ENCODE measurements around the gene SMG5. TPM values are rescaled to one million over a fixed set of nuclear protein-coding genes. Genes with fewer than 3 reads are reported as not detected.
"Not testable (repeated sequence)": the region's sequence is repeated elsewhere in the genome, so short reads cannot be mapped to it uniquely, and the experiment has no call there.

SMG5 gene
- total RNA-seq: 10 to 100 TPM; 58.0 to 85.8 (median 67.5) TPM

GRCh38 chr1:156282479-156283222, at the start of gene SMG5:
SMG5 (minus strand) TSS chr1:156282825; CDS start chr1:156282680, 145 bp downstream.
- WGBS, 2 donors: 0 to 1% methylated on average over 39 to 47 of the region's 50 CpGs
- Histone ChIP-seq H3K27me3 (no peaks in the 10 kb centered on the region), H3K9me3 (no peaks in the 10 kb centered on the region), H3K27ac (peak within 1 kb of the TSS; percentile 55 to 92 (median 90)), H3K4me1 (peaks cover 0 to 47% (median 16%) of the 10 kb centered on the region in 4 donors), H3K36me3 (peaks cover 0 to 31% (median 8%) of the 10 kb centered on the region in 3 donors), H3K4me3 (peak within 1 kb of the TSS; percentile 65 to 94 (median 78))
- DNase-seq (ENCODE audit: low spot score in 2 of 2): peak; percentile 91 to 93
- TF ChIP-seq, protein P1, sequence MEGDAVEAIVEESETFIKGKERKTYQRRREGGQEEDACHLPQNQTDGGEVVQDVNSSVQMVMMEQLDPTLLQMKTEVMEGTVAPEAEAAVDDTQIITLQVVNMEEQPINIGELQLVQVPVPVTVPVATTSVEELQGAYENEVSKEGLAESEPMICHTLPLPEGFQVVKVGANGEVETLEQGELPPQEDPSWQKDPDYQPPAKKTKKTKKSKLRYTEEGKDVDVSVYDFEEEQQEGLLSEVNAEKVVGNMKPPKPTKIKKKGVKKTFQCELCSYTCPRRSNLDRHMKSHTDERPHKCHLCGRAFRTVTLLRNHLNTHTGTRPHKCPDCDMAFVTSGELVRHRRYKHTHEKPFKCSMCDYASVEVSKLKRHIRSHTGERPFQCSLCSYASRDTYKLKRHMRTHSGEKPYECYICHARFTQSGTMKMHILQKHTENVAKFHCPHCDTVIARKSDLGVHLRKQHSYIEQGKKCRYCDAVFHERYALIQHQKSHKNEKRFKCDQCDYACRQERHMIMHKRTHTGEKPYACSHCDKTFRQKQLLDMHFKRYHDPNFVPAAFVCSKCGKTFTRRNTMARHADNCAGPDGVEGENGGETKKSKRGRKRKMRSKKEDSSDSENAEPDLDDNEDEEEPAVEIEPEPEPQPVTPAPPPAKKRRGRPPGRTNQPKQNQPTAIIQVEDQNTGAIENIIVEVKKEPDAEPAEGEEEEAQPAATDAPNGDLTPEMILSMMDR (IDR thresholded peaks at IDR 0.05): peak in 1 of 5 experiments; percentile 39
- TF ChIP-seq EP300 (IDR thresholded peaks at IDR 0.05) (peak; percentile 87 to 94), POLR2A (IDR thresholded peaks at IDR 0.05) (peak; percentile 59 to 83)

DNA sequence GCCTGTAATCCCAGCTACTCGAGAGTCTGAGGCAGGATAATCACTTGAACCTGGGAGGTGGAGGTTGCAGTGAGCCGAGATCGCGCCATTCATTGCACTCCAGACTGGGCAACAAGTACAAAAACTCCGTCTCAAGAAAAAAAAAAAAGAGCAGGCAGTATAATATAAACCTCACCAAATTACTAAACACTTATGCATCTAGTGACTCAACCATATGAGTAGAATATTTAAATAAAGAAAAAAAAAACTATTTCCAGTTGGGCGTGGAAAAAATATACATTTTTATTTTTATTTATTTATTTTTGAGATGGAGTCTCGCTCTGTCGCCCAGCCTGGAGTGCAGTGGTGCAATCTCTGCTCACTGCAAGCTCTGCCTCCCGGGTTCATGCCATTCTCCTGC, 40.6 kb upstream of the SMG5 start:
- not testable (repeated sequence) for H3K9me3 ChIP-seq; DNase-seq (ENCODE audit: low spot score in 2 of 2); H3K27ac ChIP-seq; H3K4me3 ChIP-seq; H3K4me1 ChIP-seq; H3K27me3 ChIP-seq
- WGBS, 2 donors: 92 to 94% methylated on average over 9 of the region's 9 CpGs
- peaks cover 17 to 90% (median 42%) of the 10 kb centered on the region in 3 donors for H3K36me3 ChIP-seq

GRCh38 chr1:156320560-156320959, 37.9 kb upstream of the SMG5 start:
- Histone ChIP-seq H3K36me3 (peaks cover 17 to 100% (median 65%) of the 10 kb centered on the region in 3 donors), H3K4me1 (no peaks in the 10 kb centered on the region), H3K4me3 (no peak overlapping the region), H3K27ac (no peak overlapping the region), H3K27me3 (no peaks in the 10 kb centered on the region), H3K9me3 (no peaks in the 10 kb centered on the region)
- no peak for DNase-seq (ENCODE audit: low spot score in 2 of 2)
- TF ChIP-seq, protein P1 (IDR thresholded peaks at IDR 0.05): no peak
- TF ChIP-seq POLR2A (IDR thresholded peaks at IDR 0.05) (no peak), EP300 (IDR thresholded peaks at IDR 0.05) (no peak)
- 87 to 92% methylated on average over 3 of the region's 3 CpGs for WGBS, 2 donors

GRCh38 chr1:156319664-156320063, 37.0 kb upstream of the SMG5 start:
- DNase-seq (ENCODE audit: low spot score in 2 of 2): peak in 1 of 2 donors; percentile 15
- Histone ChIP-seq H3K27ac (no peak overlapping the region), H3K9me3 (no peaks in the 10 kb centered on the region), H3K4me1 (no peaks in the 10 kb centered on the region), H3K36me3 (peaks cover 17 to 100% (median 65%) of the 10 kb centered on the region in 3 donors), H3K27me3 (no peaks in the 10 kb centered on the region), H3K4me3 (no peak overlapping the region)
- TF ChIP-seq POLR2A (IDR thresholded peaks at IDR 0.05): no peak
- TF ChIP-seq EP300 (IDR thresholded peaks at IDR 0.05): no peak
- TF ChIP-seq, protein P1 (IDR thresholded peaks at IDR 0.05): peak; percentile 27 to 45 (median 39)
- WGBS, 2 donors: 53 to 63% methylated on average over 1 of the region's 1 CpG

DNA sequence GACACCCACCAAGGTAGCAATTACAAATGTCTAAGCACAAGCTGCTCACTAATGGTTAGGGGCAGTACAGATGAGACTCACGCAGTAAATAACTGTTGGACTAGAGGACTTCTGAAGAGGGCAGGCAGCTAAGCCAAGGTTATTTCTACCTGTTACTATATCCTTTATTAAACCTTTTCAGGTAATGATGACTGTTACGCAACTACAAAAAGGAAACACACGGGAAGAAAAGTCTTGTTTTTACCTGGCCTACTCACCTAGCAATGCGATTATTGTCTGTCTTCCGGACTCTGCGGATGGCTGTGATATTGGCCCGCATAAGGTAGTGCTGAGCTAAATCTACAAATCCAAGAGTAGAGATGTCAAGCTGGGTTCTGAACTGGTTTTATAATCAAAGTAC, 34.3 kb upstream of the SMG5 start:
- Histone ChIP-seq H3K4me3 (no peak overlapping the region), H3K27me3 (no peaks in the 10 kb centered on the region), H3K4me1 (no peaks in the 10 kb centered on the region), H3K9me3 (no peaks in the 10 kb centered on the region), H3K36me3 (peaks cover 12 to 100% (median 55%) of the 10 kb centered on the region in 3 donors), H3K27ac (no peak overlapping the region)
- TF ChIP-seq, protein P1 (IDR thresholded peaks at IDR 0.05): no peak
- TF ChIP-seq POLR2A (IDR thresholded peaks at IDR 0.05) (no peak), EP300 (IDR thresholded peaks at IDR 0.05) (no peak)
- 94 to 95% methylated on average over 7 of the region's 7 CpGs for WGBS, 2 donors
- DNase-seq (ENCODE audit: low spot score in 2 of 2): no peak

Measured in tibial nerve (tissue), 4 donors.